ENCODE data around the gene GP5.

- TF ChIP-seq POLR2AphosphoS5 (IDR thresholded peaks at IDR 0.05; ENCODE audit: low read depth, low read length) (no peak), USF2 (IDR thresholded peaks at IDR 0.05; ENCODE audit: borderline replicate concordance, low read depth, low read length) (no peak), CTCF (IDR thresholded peaks at IDR 0.05) (no peak), MAX (IDR thresholded peaks at IDR 0.05; ENCODE audit: low read depth) (no peak), REST (IDR thresholded peaks at IDR 0.05; ENCODE audit: low read depth, low read length) (no peak), EP300 (IDR thresholded peaks at IDR 0.05; ENCODE audit: borderline replicate concordance in 1 of 2, low read depth in 1 of 2, low read length in 1 of 2) (no peak), MXI1 (IDR thresholded peaks at IDR 0.05; ENCODE audit: low read depth, low read length) (no peak), TAF1 (IDR thresholded peaks at IDR 0.05; ENCODE audit: borderline replicate concordance, low read depth, low read length) (no peak), CHD2 (IDR thresholded peaks at IDR 0.05; ENCODE audit: low read length, partially characterized antibody) (no peak), RAD21 (IDR thresholded peaks at IDR 0.05; ENCODE audit: low read length) (no peak), NRF1 (IDR thresholded peaks at IDR 0.05; ENCODE audit: low read depth, low read length) (no peak)
Observed at GRCh38 chr3:194368918-194369317, 30.1 kb downstream of the GP5 start.
